K562 (cell line): ENCODE data around the gene MTOR. TPM values are rescaled to one million over a fixed set of nuclear protein-coding genes. Genes with fewer than 3 reads are reported as not detected.

ENCODE experiments used
- FOXK2 ChIP-seq, 2 experiments: fragments of 450-650 bp; IDR thresholded peaks in 1 of 2; conservative IDR thresholded peaks in 1 of 2; 2 replicates each; pipeline ENCODE4 v1.6.1; 2016; ENCODE audit warnings: low read depth in 2 of 2, mild to moderate bottlenecking in 1 of 2
- HLTF ChIP-seq: fragments of 450-650 bp; IDR thresholded peaks from 2 replicates; pipeline ENCODE4 v1.6.1; 2016
- HMGN3 ChIP-seq: IDR thresholded peaks from 2 replicates; pipeline ENCODE4 v1.6.1; 2011; ENCODE audit warnings: borderline replicate concordance, low read depth, mild to moderate bottlenecking, mixed read lengths, low read length; ENCODE audit not compliant: insufficient read length; ENCODE audit errors: extremely low read depth
- KAT8 ChIP-seq: fragments of 450-650 bp; IDR thresholded peaks from 2 replicates; pipeline ENCODE4 v1.6.1; 2016; ENCODE audit warnings: low read depth, mild to moderate bottlenecking
- MXI1 ChIP-seq: IDR thresholded peaks from 2 replicates; pipeline ENCODE4 v1.6.1; 2011; ENCODE audit warnings: low read depth, mild to moderate bottlenecking, improper control_type of control experiment, low read length
- NCOA4 ChIP-seq: fragments of 450-650 bp; IDR thresholded peaks from 2 replicates; pipeline ENCODE4 v1.6.1; 2018; ENCODE audit warnings: mild to moderate bottlenecking; ENCODE audit not compliant: partially characterized antibody
- NR2F6 ChIP-seq: fragments of 450-650 bp; formaldehyde crosslinking; IDR thresholded peaks from 2 replicates; pipeline ENCODE4 v1.4.0; 2020; ENCODE audit warnings: mild to moderate bottlenecking
- PHB2 ChIP-seq: fragments of 450-650 bp; IDR thresholded peaks from 2 replicates; pipeline ENCODE4 v1.6.1; 2017; ENCODE audit warnings: low read depth
- RBM17 ChIP-seq: fragments of 200-400 bp; formaldehyde crosslinking; IDR thresholded peaks from 2 replicates; pipeline ENCODE4 v1.6.1; 2017; ENCODE audit warnings: low read depth, mild to moderate bottlenecking, low read length, borderline replicate concordance
- polyA plus RNA-seq, 8 experiments: library from polyadenylated mRNA; depleted of rRNA in 4 of 8; stranded (reverse) in 5 of 8; unstranded in 3 of 8; fragments of >200 nt; fragmentation: Nextera tagmentation in 2 of 8; fragmentation: Illumina TruSeq in 1 of 8; extraction: Ambion mirVana in 2 of 8; extraction: Trizol in 1 of 8; gene quantifications; 2 replicates each; pipeline versions ENCODE4 v1.2.1 to v1.2.3, GENCODE V29; 2011 to 2014; ENCODE audit warnings: inconsistent platforms in 1 of 8, missing spikeins in 1 of 8
- total RNA-seq, 7 experiments: library from RNA; depleted of rRNA in 6 of 7; stranded (reverse); fragments of >200 nt in 6 of 7; fragmentation: Illumina TruSeq in 2 of 7; extraction: Trizol in 2 of 7; gene quantifications; 2 replicates each; pipeline versions ENCODE4 v1.2.1 to v1.2.3, GENCODE V29; 2011 to 2021; ENCODE audit warnings: low replicate concordance in 1 of 7
- TF ChIP-seq, protein P1 (sequence below): fragments of 250-450 bp; sonication (Bioruptor Pico); IDR thresholded peaks from 2 replicates; pipeline ENCODE4 v1.5.1; 2021; ENCODE audit warnings: mild to moderate bottlenecking
- TF ChIP-seq, protein P2 (sequence below): IDR thresholded peaks from 3 replicates; pipeline ENCODE4 v1.6.1; 2011; ENCODE audit warnings: borderline replicate concordance, mild to moderate bottlenecking, moderate library complexity; ENCODE audit not compliant: insufficient read length; ENCODE audit errors: extremely low read depth
- TF ChIP-seq, protein P3 (sequence below): fragments of 450-650 bp; formaldehyde crosslinking; IDR thresholded peaks from 2 replicates; pipeline ENCODE4 v1.4.0; 2020; ENCODE audit warnings: mild to moderate bottlenecking, mixed read lengths
- TF ChIP-seq, protein P4 (sequence below), 3 experiments: IDR thresholded peaks in 2 of 3; conservative IDR thresholded peaks in 1 of 3; 2 replicates each; pipeline ENCODE4 v1.5.1; 2011 to 2012; ENCODE audit warnings: low read length in 3 of 3, mild to moderate bottlenecking in 3 of 3, control low read depth in 2 of 3, improper control_type of control experiment in 1 of 3, inconsistent platforms in 1 of 3, low read depth in 1 of 3, mixed read lengths in 1 of 3, moderate library complexity in 1 of 3; ENCODE audit not compliant: insufficient read depth in 2 of 3
- TF ChIP-seq, protein P5 (sequence below), 2 experiments: fragments of 150-350 bp in 1 of 2; IDR thresholded peaks; 2 replicates each; pipeline ENCODE4 v1.6.1; 2012 to 2016; ENCODE audit warnings: low read depth in 2 of 2, low read length in 2 of 2, mild to moderate bottlenecking in 1 of 2, moderate library complexity in 1 of 2

Gene MTOR
- total and polyA plus RNA-seq, 9 of the 15 experiments (the other 6 are each of a cell fraction or from before 2014, with no cell fraction given): 11.4 to 71.4 (median 52.2) TPM

DNA sequence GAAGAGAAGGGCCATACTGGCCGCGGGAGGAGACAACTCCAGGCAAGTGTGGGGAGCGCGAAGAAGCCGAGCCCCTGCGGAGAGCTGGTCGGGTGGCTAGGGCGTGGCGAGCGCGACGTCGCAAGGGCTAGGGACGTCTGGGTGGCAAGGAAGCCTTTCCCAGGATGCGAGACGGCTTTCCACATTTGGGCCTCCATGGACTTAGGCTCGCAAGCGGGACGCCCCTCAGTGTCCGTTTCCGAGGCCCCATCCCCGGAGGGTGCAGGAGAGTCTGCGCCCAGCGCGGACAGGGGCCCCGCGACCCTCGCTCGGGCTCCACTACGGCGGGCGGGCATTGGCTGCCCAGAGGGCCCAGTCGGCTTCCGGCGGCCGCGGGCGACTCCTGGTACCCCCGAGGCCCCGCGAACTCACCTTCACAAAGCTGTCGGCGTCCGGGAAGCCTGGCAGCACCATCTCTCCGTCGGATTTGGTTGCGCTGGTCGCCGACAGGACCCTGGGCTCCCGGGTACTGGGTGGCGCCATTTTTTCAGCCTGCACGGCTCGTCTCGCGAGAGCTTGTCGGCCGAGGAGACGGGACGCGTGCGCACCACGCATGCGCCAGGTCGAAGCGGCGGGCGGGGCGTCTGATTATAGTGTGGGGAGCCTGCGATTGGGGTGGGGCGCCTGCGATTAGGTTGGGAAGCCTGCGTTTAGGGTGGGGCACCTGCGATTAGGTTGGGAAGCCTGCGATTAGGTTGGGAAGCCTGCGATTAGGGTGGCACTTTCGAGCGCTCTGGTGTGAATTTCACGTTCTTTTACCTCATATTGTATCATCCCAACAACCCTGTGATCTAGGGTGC is 162.8 kb downstream of the MTOR start, which contains the start of gene EXOSC10 (continued):
- TF ChIP-seq, protein P1, sequence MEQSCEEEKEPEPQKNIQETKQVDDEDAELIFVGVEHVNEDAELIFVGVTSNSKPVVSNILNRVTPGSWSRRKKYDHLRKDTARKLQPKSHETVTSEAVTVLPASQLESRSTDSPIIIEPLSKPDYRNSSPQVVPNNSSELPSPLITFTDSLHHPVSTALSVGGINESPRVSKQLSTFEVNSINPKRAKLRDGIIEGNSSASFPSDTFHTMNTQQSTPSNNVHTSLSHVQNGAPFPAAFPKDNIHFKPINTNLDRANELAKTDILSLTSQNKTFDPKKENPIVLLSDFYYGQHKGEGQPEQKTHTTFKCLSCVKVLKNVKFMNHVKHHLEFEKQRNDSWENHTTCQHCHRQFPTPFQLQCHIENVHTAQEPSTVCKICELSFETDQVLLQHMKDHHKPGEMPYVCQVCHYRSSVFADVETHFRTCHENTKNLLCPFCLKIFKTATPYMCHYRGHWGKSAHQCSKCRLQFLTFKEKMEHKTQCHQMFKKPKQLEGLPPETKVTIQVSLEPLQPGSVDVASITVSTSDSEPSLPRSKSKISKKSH (CRISPR knock-in tag): no peak
- TF ChIP-seq, protein P2, sequence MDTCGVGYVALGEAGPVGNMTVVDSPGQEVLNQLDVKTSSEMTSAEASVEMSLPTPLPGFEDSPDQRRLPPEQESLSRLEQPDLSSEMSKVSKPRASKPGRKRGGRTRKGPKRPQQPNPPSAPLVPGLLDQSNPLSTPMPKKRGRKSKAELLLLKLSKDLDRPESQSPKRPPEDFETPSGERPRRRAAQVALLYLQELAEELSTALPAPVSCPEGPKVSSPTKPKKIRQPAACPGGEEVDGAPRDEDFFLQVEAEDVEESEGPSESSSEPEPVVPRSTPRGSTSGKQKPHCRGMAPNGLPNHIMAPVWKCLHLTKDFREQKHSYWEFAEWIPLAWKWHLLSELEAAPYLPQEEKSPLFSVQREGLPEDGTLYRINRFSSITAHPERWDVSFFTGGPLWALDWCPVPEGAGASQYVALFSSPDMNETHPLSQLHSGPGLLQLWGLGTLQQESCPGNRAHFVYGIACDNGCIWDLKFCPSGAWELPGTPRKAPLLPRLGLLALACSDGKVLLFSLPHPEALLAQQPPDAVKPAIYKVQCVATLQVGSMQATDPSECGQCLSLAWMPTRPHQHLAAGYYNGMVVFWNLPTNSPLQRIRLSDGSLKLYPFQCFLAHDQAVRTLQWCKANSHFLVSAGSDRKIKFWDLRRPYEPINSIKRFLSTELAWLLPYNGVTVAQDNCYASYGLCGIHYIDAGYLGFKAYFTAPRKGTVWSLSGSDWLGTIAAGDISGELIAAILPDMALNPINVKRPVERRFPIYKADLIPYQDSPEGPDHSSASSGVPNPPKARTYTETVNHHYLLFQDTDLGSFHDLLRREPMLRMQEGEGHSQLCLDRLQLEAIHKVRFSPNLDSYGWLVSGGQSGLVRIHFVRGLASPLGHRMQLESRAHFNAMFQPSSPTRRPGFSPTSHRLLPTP: no peak
- TF ChIP-seq, protein P3, sequence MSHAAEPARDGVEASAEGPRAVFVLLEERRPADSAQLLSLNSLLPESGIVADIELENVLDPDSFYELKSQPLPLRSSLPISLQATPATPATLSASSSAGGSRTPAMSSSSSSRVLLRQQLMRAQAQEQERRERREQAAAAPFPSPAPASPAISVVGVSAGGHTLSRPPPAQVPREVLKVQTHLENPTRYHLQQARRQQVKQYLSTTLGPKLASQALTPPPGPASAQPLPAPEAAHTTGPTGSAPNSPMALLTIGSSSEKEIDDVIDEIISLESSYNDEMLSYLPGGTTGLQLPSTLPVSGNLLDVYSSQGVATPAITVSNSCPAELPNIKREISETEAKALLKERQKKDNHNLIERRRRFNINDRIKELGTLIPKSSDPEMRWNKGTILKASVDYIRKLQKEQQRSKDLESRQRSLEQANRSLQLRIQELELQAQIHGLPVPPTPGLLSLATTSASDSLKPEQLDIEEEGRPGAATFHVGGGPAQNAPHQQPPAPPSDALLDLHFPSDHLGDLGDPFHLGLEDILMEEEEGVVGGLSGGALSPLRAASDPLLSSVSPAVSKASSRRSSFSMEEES (CRISPR knock-in tag): no peak
- TF ChIP-seq, protein P4, sequence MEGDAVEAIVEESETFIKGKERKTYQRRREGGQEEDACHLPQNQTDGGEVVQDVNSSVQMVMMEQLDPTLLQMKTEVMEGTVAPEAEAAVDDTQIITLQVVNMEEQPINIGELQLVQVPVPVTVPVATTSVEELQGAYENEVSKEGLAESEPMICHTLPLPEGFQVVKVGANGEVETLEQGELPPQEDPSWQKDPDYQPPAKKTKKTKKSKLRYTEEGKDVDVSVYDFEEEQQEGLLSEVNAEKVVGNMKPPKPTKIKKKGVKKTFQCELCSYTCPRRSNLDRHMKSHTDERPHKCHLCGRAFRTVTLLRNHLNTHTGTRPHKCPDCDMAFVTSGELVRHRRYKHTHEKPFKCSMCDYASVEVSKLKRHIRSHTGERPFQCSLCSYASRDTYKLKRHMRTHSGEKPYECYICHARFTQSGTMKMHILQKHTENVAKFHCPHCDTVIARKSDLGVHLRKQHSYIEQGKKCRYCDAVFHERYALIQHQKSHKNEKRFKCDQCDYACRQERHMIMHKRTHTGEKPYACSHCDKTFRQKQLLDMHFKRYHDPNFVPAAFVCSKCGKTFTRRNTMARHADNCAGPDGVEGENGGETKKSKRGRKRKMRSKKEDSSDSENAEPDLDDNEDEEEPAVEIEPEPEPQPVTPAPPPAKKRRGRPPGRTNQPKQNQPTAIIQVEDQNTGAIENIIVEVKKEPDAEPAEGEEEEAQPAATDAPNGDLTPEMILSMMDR (IDR thresholded peaks at IDR 0.05 in 2 of 3, conservative IDR thresholded peaks at IDR 0.05 in 1 of 3; ENCODE audit: insufficient read depth in 2 of 3, low read depth in 1 of 3, low read length in 3 of 3): no peak
- TF ChIP-seq PHB2: peak; percentile 96
- TF ChIP-seq FOXK2 (conservative IDR thresholded peaks at IDR 0.05 in 1 of 2, IDR thresholded peaks at IDR 0.05 in 1 of 2; ENCODE audit: low read depth in 2 of 2): no peak
- peak; percentile 84; the same call in 1 of the 2 replicates for TF ChIP-seq HLTF
- TF ChIP-seq KAT8: no peak
- TF ChIP-seq, protein P5, sequence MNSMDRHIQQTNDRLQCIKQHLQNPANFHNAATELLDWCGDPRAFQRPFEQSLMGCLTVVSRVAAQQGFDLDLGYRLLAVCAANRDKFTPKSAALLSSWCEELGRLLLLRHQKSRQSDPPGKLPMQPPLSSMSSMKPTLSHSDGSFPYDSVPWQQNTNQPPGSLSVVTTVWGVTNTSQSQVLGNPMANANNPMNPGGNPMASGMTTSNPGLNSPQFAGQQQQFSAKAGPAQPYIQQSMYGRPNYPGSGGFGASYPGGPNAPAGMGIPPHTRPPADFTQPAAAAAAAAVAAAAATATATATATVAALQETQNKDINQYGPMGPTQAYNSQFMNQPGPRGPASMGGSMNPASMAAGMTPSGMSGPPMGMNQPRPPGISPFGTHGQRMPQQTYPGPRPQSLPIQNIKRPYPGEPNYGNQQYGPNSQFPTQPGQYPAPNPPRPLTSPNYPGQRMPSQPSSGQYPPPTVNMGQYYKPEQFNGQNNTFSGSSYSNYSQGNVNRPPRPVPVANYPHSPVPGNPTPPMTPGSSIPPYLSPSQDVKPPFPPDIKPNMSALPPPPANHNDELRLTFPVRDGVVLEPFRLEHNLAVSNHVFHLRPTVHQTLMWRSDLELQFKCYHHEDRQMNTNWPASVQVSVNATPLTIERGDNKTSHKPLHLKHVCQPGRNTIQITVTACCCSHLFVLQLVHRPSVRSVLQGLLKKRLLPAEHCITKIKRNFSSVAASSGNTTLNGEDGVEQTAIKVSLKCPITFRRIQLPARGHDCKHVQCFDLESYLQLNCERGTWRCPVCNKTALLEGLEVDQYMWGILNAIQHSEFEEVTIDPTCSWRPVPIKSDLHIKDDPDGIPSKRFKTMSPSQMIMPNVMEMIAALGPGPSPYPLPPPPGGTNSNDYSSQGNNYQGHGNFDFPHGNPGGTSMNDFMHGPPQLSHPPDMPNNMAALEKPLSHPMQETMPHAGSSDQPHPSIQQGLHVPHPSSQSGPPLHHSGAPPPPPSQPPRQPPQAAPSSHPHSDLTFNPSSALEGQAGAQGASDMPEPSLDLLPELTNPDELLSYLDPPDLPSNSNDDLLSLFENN (IDR thresholded peaks at IDR 0.05; ENCODE audit: low read depth in 2 of 2, low read length in 2 of 2): no peak
- TF ChIP-seq RBM17: no peak
- TF ChIP-seq HMGN3: peak; percentile 22
- no peak for TF ChIP-seq NCOA4
- 0 out of 2 replicates have a peak, but pooled peaks have one; percentile 15 for TF ChIP-seq MXI1
- TF ChIP-seq NR2F6: no peak
